VCaP (cell line): Measurements from ENCODE around the gene STAT1.

Experiments used
- H3K27ac ChIP-seq: fragments of 450-650 bp; 2 replicates; pipeline ENCODE4 v1.5.1; 2017
- TF ChIP-seq, protein P1 (sequence below): fragments of 450-650 bp; conservative IDR thresholded peaks from 2 replicates; pipeline ENCODE4 v1.5.1; 2017; ENCODE audit warnings: mild to moderate bottlenecking, moderate library complexity

STAT1 gene

DNA sequence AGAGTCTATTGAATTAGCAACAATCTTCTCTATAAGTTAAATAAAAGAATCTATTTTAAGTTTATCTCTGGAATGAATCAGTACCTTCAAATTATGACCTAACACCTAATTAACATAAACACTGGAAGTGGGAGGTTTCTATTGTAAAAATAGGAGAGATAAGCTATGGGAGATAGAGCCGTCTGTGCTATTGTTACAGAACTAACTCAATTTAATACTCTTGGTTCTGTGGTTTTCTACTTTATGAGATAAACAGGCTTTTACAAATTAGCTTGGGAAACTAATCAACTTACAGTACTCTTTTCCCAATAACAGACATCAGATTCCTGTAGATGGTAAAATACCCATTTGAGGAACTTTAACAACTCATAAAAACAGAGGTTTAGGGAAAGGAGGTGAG lies 25.6 kb upstream of the STAT1 start:
- TF ChIP-seq, protein P1, sequence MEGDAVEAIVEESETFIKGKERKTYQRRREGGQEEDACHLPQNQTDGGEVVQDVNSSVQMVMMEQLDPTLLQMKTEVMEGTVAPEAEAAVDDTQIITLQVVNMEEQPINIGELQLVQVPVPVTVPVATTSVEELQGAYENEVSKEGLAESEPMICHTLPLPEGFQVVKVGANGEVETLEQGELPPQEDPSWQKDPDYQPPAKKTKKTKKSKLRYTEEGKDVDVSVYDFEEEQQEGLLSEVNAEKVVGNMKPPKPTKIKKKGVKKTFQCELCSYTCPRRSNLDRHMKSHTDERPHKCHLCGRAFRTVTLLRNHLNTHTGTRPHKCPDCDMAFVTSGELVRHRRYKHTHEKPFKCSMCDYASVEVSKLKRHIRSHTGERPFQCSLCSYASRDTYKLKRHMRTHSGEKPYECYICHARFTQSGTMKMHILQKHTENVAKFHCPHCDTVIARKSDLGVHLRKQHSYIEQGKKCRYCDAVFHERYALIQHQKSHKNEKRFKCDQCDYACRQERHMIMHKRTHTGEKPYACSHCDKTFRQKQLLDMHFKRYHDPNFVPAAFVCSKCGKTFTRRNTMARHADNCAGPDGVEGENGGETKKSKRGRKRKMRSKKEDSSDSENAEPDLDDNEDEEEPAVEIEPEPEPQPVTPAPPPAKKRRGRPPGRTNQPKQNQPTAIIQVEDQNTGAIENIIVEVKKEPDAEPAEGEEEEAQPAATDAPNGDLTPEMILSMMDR, result no peak

DNA sequence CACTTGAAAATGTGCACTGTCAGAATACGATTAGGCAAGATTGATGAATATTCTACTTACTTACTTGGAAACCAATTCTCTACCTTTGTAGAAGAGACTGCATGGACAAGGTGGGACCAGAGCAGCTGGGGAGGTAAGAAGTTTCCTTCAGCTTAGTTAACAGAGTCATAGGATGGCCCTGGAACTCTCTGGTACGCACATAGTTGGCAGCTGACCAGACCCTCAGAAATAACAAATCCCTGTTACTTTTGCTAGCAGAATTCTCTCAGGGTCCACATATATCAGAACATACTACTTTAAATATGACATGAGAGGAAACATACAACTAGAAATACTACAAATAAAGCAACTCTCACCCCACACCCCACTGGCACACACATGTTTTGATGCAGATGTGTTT lies 24.8 kb upstream of the STAT1 start:
- TF ChIP-seq, protein P1, result no peak
- no peak overlapping the region for H3K27ac ChIP-seq

More for the DNA sequence above, 25.6 kb upstream of the STAT1 start:
- H3K27ac ChIP-seq, result no peak overlapping the region

DNA sequence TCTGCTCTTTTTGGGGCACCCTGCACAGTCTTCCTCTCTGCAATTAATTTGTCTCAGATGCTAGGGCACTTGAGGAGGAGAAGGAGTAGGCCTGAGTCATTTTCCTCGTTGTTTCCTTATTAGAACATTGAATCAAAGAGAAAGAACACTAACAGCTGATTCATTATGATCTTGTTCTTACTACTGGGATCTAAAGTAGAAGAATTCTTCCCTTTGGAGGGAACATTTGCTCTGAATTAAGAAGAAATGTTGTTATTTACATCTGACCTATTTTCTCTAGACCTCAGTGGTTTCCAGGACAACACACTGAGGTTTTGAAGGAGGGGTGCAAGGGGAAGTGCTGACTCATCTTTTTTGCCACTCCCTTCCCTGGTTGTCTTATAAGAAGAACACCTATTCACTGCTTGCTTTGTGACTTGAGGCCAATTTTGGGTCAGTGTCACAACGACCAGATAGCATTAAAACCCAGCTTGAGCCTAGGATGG lies 24.3 kb upstream of the STAT1 start:
- H3K27ac ChIP-seq, result no peak overlapping the region
- TF ChIP-seq, protein P1, result no peak

DNA sequence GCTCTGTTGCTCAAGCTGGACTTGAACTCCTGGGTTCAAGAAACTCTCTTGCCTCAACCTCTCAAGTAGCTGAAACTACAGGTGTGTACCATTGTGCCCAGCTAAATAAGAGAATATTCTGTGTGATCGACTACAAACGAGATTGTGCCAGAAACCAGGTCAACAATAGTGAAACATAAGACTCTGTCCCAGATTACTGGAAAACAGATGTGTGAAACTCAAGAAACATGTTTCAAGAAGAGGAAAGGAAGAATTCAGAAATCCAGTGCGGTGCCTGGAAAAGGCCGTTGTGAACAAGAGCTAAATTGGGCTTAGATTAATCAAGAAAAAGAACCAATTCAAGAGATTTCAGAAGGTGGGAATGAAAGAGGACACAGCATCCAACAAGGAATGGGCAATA lies 23.4 kb upstream of the STAT1 start:
- H3K27ac ChIP-seq, result no peak overlapping the region
- TF ChIP-seq, protein P1, result no peak

DNA sequence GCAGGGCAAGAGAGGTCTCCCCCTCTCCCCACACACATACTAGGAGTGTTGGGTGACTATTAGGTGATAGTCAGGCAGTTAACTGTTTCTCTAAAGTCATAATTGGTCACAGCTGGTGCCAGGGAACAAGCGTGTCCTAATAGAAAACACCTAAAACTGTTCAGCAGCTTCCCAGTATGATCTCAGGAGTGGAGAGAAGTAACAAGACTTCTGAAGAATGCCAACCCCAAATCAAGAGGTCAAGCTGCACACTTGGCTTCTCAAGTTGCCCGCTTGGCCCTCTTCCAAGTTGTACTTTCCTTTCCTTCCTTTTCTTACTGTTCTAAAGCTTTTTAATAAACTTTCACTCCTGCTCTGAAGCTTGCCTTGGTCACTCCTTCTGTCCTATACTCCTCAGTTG lies 22.4 kb upstream of the STAT1 start:
- TF ChIP-seq, protein P1, result no peak
- no peak overlapping the region for H3K27ac ChIP-seq

DNA sequence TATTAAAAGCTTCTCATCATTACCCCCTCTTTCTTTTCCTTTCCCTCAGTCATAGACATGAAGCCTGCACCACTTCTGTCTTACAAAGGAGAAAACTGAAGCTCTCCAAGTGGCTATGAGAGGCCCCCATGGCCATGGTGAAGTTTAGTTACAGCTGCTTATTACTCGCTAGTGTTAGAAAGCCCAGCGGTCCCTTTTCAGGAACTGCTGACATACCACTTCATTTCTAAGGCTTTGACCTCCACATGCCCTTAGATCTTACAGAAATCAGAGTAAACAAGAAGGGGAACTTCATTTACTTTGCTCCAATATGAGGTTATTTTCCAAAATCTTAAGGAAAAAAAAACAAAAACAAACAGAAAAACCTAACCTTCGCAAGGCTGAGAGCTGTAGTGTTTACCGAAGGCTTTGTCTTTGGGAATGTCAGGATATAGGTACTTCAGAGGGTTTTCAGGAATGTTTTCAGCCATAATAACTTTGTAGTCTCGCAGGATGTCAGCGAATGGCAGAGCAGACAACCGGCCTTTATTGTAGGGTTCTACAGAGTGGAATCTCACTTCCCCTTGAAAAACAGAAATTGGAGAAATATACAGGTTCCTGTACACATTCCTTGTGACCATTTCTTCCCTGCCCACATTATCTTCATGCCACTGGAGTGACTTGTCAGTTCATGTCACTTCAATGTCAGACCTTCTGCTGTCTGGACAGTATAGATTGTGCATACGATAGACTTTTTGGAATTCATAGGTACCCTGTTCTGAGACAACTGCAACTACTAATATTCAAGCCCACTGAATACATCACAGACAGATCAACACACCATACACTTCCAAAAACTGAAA lies 18.8 kb upstream of the STAT1 start:
- H3K27ac ChIP-seq, result no peak overlapping the region
- TF ChIP-seq, protein P1, result no peak

DNA sequence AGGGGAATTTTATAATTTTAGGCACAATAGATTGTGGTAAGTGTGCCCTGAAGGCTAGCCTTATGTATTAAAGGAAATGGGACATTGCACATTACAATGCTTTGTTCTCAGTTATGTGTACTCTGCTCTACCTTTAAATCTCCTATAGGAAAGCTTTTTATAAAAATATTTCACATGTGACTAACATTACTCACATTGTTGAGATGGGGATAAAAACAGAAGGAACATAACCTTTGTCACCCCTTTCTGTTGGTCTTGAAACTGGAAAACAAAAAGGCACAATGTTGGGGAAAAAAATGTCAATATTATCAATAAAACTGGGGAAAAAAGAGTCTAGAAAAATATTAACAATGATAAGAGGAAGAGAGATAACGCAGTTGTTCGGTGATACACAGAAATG lies 17.3 kb upstream of the STAT1 start:
- TF ChIP-seq, protein P1, result no peak
- H3K27ac ChIP-seq, result no peak overlapping the region
